Muscle of leg (tissue), 16 donors: ENCODE data around the gene NAIP. TPM values are rescaled to one million over a fixed set of nuclear protein-coding genes. Genes with fewer than 3 reads are reported as not detected.
"Not testable (repeated sequence)": the region's sequence is repeated elsewhere in the genome, so short reads cannot be mapped to it uniquely, and the experiment has no call there.

ENCODE experiments used
- DNase-seq: peaks from one replicate; pipeline ENCODE4 v3.0.0; 2013
- H3K27ac ChIP-seq: one replicate; pipeline ENCODE4 v1.5.1; 2013; ENCODE audit warnings: mild to moderate bottlenecking, low read length, control low read depth
- H3K27me3 ChIP-seq: one replicate; pipeline ENCODE4 v1.6.1; 2013; ENCODE audit warnings: low read length; ENCODE audit not compliant: control insufficient read depth, insufficient read depth
- H3K36me3 ChIP-seq: one replicate; pipeline ENCODE4 v1.6.1; 2013; ENCODE audit warnings: low read length; ENCODE audit not compliant: control insufficient read depth, insufficient read depth
- H3K4me1 ChIP-seq: one replicate; pipeline ENCODE4 v1.6.1; 2013; ENCODE audit warnings: low read length; ENCODE audit not compliant: control insufficient read depth, insufficient read depth
- H3K4me3 ChIP-seq: one replicate; pipeline ENCODE4 v1.5.1; 2013; ENCODE audit warnings: low read length, control low read depth
- H3K9me3 ChIP-seq: replicated peaks from 2 replicates; pipeline ENCODE4 v1.6.1; 2013; ENCODE audit warnings: low read depth, low read length; ENCODE audit not compliant: control insufficient read depth
- WGBS: methylation state at CpG from one replicate; pipeline ENCODE4 v1.1.5; 2013; ENCODE audit warnings: missing lambda C conversion rate; ENCODE audit not compliant: insufficient coverage; 5-methylcytosine and 5-hydroxymethylcytosine counted together
- long read RNA-seq, 11 donors: transcript quantifications; one replicate each; lab custom pipeline, GENCODE V29; 2026
- polyA plus RNA-seq, 8 donors: library from polyadenylated mRNA; unstranded; fragments of 120-200 nt; gene quantifications; one replicate each; pipeline versions ENCODE4 v1.2.1 to v1.2.3, GENCODE V29; 2013; ENCODE audit warnings: inconsistent platforms in 1 of 8, low replicate concordance in 1 of 8; ENCODE audit not compliant: insufficient read length in 8 of 8, insufficient read depth in 1 of 8
- total RNA-seq: library from RNA; stranded (reverse); fragments of 120-200 nt; gene quantifications from one replicate; pipeline ENCODE4 v1.2.4, GENCODE V29; 2013

Gene NAIP
- 10.7 TPM for total RNA-seq
- 10 to 100 TPM in 5 of 8 donors, 1 to 10 TPM in 3; 8.0 to 20.5 (median 12.2) TPM for polyA plus RNA-seq
- long read RNA-seq, donor 1, full-length matches to known transcripts, result 1 of 1 reads
- long read RNA-seq, donor 1, partial matches to known transcripts, result 0 of 1 reads
- long read RNA-seq, donor 1, other reads (novel, unspliced or antisense), result 0 of 1 reads
- long read RNA-seq, donor 2, result 0 reads
- long read RNA-seq, donor 3, full-length matches to known transcripts, result 1 of 9 reads
- long read RNA-seq, donor 3, partial matches to known transcripts, result 0 of 9 reads
- long read RNA-seq, donor 3, other reads (novel, unspliced or antisense), result 8 of 9 reads
- long read RNA-seq, donor 4, result 0 reads
- long read RNA-seq, donor 5, result 0 reads
- long read RNA-seq, donor 6, full-length matches to known transcripts, result 1 of 1 reads
- long read RNA-seq, donor 6, partial matches to known transcripts, result 0 of 1 reads
- long read RNA-seq, donor 6, other reads (novel, unspliced or antisense), result 0 of 1 reads
- long read RNA-seq, donor 7, result 0 reads
- long read RNA-seq, donor 8, full-length matches to known transcripts, result 2 of 2 reads
- long read RNA-seq, donor 8, partial matches to known transcripts, result 0 of 2 reads
- long read RNA-seq, donor 8, other reads (novel, unspliced or antisense), result 0 of 2 reads
- long read RNA-seq, donor 9, result 0 reads
- long read RNA-seq, donor 10, result 0 reads
- long read RNA-seq, donor 11, partial matches to known transcripts, result 0 of 1 reads
- long read RNA-seq, donor 11, other reads (novel, unspliced or antisense), result 0 of 1 reads

- not testable (repeated sequence) for H3K27me3 ChIP-seq, H3K9me3 ChIP-seq, H3K4me3 ChIP-seq, H3K27ac ChIP-seq, DNase-seq, H3K4me1 ChIP-seq, H3K36me3 ChIP-seq
- no CpG with 5 or more reads among the region's 8 CpGs for WGBS
These were observed at the start of gene NAIP for GRCh38 chr5:71025289-71025953. Gene NAIP, minus strand, starts transcription at chr5:71025339. Its CDS starts 12,424 bp downstream, at chr5:71012915.

- H3K4me1 ChIP-seq, result not testable (repeated sequence)
- no CpG with 5 or more reads among the region's 46 CpGs for WGBS
These were observed 42.3 kb upstream of the NAIP start, which contains the start of gene GTF2H2 for GRCh38 chr5:71067262-71067928. Gene GTF2H2, minus strand, starts transcription at chr5:71067676. Its CDS starts 4,913 bp downstream, at chr5:71062763.

GRCh38 chr5:71061322-71061721 is 36.2 kb upstream of the NAIP start:
- H3K27ac ChIP-seq, DNase-seq, H3K4me1 ChIP-seq, H3K27me3 ChIP-seq, H3K4me3 ChIP-seq, H3K9me3 ChIP-seq, H3K36me3 ChIP-seq: not testable (repeated sequence)
- WGBS, result no CpG with 5 or more reads among the region's 1 CpG

More at GRCh38 chr5:71067262-71067928, 42.3 kb upstream of the NAIP start, which contains the start of gene GTF2H2:
- H3K27me3 ChIP-seq, DNase-seq, H3K36me3 ChIP-seq, H3K27ac ChIP-seq, H3K9me3 ChIP-seq, H3K4me3 ChIP-seq: not testable (repeated sequence)

GRCh38 chr5:71059426-71059825 is 34.3 kb upstream of the NAIP start:
- not testable (repeated sequence) for H3K36me3 ChIP-seq, H3K9me3 ChIP-seq, H3K27me3 ChIP-seq, H3K4me1 ChIP-seq, DNase-seq, H3K27ac ChIP-seq, H3K4me3 ChIP-seq
- WGBS, result no CpG with 5 or more reads among the region's 3 CpGs

- DNase-seq, result not testable (repeated sequence)
These were observed 19.7 kb upstream of the NAIP start for GRCh38 chr5:71044808-71045207.

GRCh38 chr5:71044128-71044527 is 19.0 kb upstream of the NAIP start:
- no CpG with 5 or more reads among the region's 2 CpGs for WGBS
- H3K4me3 ChIP-seq, H3K27ac ChIP-seq, H3K36me3 ChIP-seq, DNase-seq, H3K4me1 ChIP-seq, H3K27me3 ChIP-seq, H3K9me3 ChIP-seq: not testable (repeated sequence)

More at GRCh38 chr5:71044808-71045207, 19.7 kb upstream of the NAIP start:
- not testable (repeated sequence) for H3K36me3 ChIP-seq, H3K4me1 ChIP-seq, H3K27me3 ChIP-seq, H3K9me3 ChIP-seq, H3K27ac ChIP-seq, H3K4me3 ChIP-seq
- no CpG with 5 or more reads among the region's 2 CpGs for WGBS

- not testable (repeated sequence) for H3K4me3 ChIP-seq, DNase-seq, H3K27ac ChIP-seq, H3K4me1 ChIP-seq, H3K36me3 ChIP-seq, H3K9me3 ChIP-seq, H3K27me3 ChIP-seq
- no CpG with 5 or more reads among the region's 7 CpGs for WGBS
These were observed 6.1 kb upstream of the NAIP start for GRCh38 chr5:71031046-71031776.

- not testable (repeated sequence) for H3K4me3 ChIP-seq, H3K4me1 ChIP-seq, H3K27ac ChIP-seq, DNase-seq, H3K36me3 ChIP-seq, H3K27me3 ChIP-seq, H3K9me3 ChIP-seq
- WGBS, result no CpG with 5 or more reads among the region's 6 CpGs
These were observed 4.5 kb downstream of the NAIP start for GRCh38 chr5:71020643-71021042.

- H3K27ac ChIP-seq, H3K4me3 ChIP-seq, H3K4me1 ChIP-seq, H3K27me3 ChIP-seq, DNase-seq, H3K36me3 ChIP-seq, H3K9me3 ChIP-seq: not testable (repeated sequence)
- no CpG with 5 or more reads among the region's 6 CpGs for WGBS
These were observed 6.6 kb downstream of the NAIP start for GRCh38 chr5:71018376-71019005.
